Activated T-helper 2 cell treated with anti-CD3 and anti-CD28 coated beads, Interferon-gamma antibody, Interleukin-2, Interleukin-4, amounts not matched to agents 10 μg/mL and 5 μg/mL and 100 μg/mL, durations not matched to agents 14 hours and 24 hours and 36 hours (primary cell): ENCODE data around the gene RIC8B. TPM values are rescaled to one million over a fixed set of nuclear protein-coding genes. Genes with fewer than 3 reads are reported as not detected.
"Not testable (repeated sequence)": the region's sequence is repeated elsewhere in the genome, so short reads cannot be mapped to it uniquely, and the experiment has no call there.

Experiments
- DNase-seq: peaks from one replicate; pipeline ENCODE4 v3.0.0; 2021; ENCODE audit warnings: low spot score
- H3K27ac Mint-ChIP-seq: one replicate; pipeline ENCODE4 v1.8.0; 2021; ENCODE audit warnings: mixed read lengths
- H3K27me3 Mint-ChIP-seq: one replicate; pipeline ENCODE4 v1.8.0; 2021; ENCODE audit warnings: low read depth, mixed read lengths
- H3K36me3 Mint-ChIP-seq: one replicate; pipeline ENCODE4 v1.8.0; 2021; ENCODE audit warnings: low read depth, mixed read lengths
- H3K4me1 Mint-ChIP-seq: one replicate; pipeline ENCODE4 v1.8.0; 2021; ENCODE audit warnings: low read depth, mixed read lengths
- H3K4me3 Mint-ChIP-seq: one replicate; pipeline ENCODE4 v1.8.0; 2021; ENCODE audit warnings: low read depth, mild to moderate bottlenecking, moderate library complexity, mixed read lengths
- H3K9me3 Mint-ChIP-seq: one replicate; pipeline ENCODE4 v1.8.0; 2021; ENCODE audit warnings: mixed read lengths
- intact Hi-C: fragments of 100-400 bp; cut with micrococcal nuclease; formaldehyde crosslinking; loops from one replicate; pipeline ENCODE4 v1.15.1; 2023
- total RNA-seq: library from RNA; stranded (reverse); gene quantifications from 2 replicates; pipeline ENCODE4 v1.2.3, GENCODE V29; 2022

The RIC8B gene, protein sequence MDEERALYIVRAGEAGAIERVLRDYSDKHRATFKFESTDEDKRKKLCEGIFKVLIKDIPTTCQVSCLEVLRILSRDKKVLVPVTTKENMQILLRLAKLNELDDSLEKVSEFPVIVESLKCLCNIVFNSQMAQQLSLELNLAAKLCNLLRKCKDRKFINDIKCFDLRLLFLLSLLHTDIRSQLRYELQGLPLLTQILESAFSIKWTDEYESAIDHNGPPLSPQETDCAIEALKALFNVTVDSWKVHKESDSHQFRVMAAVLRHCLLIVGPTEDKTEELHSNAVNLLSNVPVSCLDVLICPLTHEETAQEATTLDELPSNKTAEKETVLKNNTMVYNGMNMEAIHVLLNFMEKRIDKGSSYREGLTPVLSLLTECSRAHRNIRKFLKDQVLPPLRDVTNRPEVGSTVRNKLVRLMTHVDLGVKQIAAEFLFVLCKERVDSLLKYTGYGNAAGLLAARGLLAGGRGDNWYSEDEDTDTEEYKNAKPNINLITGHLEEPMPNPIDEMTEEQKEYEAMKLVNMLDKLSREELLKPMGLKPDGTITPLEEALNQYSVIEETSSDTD
- 11.4 and 16.4 TPM in 2 replicates for total RNA-seq

DNA sequence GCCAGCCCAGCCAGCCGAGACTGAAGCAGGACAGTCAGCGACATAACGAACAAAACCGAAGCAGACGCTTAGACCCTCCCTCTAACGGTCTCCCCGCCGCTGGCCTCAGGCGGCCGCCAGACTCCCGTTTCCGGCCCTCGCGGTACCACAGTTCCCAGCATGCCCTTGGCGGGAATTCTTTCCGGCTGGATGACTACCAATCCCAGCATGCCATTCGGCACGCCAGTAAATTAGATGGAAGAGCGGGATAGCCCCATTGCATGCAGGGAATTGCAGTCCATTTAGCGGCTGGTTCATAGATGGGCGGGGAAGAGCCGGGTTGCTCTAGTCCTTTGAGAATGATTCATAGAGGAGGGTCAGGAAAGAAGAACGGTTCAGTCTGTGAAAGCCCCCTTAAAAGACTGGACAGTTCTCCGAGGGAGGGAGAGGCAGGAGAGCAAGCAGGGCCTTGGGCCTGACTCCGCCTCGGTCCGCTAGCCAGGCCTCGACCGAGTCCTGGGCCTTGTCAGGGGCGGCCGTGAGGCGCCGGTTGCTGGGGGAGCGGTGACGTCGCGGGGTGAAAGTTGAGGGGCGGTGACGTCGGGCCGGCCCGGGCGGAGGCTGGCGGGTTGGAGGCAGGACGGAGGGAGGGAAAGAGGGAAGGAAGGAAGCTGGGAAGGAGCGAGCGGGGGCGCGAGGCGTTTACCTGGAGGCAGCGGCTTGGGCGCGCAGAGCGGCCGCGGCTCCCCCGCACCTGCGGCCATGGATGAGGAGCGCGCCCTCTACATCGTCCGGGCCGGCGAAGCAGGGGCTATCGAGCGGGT is at the start of gene RIC8B:
RIC8B (plus strand) TSS at position 678 of the 803 bp plus-strand sequence; CDS start at position 742, 64 bp downstream.
- peak; percentile 76 for DNase-seq
- Mint-ChIP-seq H3K27ac (peak within 1 kb of the TSS; percentile 92), H3K4me1 (peaks cover 18% of the 10 kb centered on the region), H3K27me3 (peaks cover 5% of the 10 kb centered on the region), H3K36me3 (no peaks in the 10 kb centered on the region), H3K9me3 (no peaks in the 10 kb centered on the region), H3K4me3 (peak within 1 kb of the TSS; percentile 96)
- intact Hi-C loops = loop anchor here (1.0 to 10.0 kb wide), 4 partner anchors 141 to 419 kb away; partner anchors contain the start of genes CRY1, POLR3B and TMEM263

DNA sequence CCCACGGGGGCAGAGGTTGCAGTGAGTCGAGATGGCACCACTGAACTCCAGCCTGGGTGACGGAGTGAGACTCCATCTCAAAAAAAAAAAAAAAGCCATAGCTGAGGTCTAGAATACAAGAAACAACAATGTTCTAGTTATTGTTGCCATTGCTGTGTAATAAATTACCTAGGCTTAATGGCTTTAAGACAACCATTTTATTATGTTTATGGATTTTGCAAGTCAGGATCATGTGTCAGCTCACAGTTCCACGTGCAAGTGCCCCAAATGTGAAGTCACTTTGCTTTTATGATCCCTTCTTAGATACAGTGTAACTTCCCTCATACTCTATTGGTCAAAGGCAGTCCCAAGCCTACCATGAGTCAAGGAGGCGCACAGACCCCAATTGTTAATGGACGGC is 49.5 kb upstream of the RIC8B start:
- intact Hi-C loops = no loop called here
- DNase-seq = no peak

DNA sequence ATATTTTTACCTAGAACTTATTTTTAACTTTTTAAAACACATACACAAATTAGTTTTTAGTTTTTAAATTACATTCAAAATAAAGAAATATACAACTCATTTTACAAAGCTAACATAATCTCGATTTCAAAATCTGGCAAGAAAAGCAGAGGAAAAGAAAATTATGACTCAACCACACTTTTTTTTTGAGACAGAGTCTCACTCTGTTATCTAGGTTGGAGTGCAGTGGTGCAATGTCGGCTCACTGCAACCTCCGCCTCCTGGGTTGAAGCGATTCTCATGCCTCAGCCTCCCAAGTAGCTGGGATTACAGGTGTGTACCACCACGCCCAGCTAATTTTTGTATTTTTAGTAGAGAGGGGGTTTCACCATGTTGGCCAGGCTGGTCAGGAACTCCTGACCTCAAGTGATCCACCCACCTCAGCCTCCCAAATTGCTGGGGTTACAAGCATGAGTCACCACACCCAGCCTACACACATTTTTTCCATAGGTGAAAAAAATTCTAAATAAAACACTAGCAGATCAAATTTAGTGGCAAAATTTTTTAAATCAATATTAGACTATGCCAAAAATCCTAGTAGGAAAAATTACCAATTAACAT is 47.8 kb upstream of the RIC8B start:
- H3K4me3 Mint-ChIP-seq, H3K27ac Mint-ChIP-seq, H3K36me3 Mint-ChIP-seq, DNase-seq, H3K27me3 Mint-ChIP-seq, H3K4me1 Mint-ChIP-seq, intact Hi-C loops, H3K9me3 Mint-ChIP-seq: not testable (repeated sequence)

More for the DNA sequence above, 49.5 kb upstream of the RIC8B start:
- Mint-ChIP-seq H3K27ac (no peak overlapping the region), H3K27me3 (peaks cover 3% of the 10 kb centered on the region), H3K9me3 (no peaks in the 10 kb centered on the region), H3K4me3 (no peak overlapping the region), H3K36me3 (no peaks in the 10 kb centered on the region), H3K4me1 (peaks cover 4% of the 10 kb centered on the region)

- no peak overlapping the region for H3K4me3 Mint-ChIP-seq
- peaks cover 5% of the 10 kb centered on the region for H3K27me3 Mint-ChIP-seq
- no peak overlapping the region for H3K27ac Mint-ChIP-seq
- no peak for DNase-seq
- no peaks in the 10 kb centered on the region for H3K9me3 Mint-ChIP-seq
- peaks cover 4% of the 10 kb centered on the region for H3K4me1 Mint-ChIP-seq
- no peaks in the 10 kb centered on the region for H3K36me3 Mint-ChIP-seq
- intact Hi-C loops = no loop called here
Observed at GRCh38 chr12:106729611-106730010, 44.9 kb upstream of the RIC8B start.

- no peak overlapping the region for H3K4me3 Mint-ChIP-seq
- H3K9me3 Mint-ChIP-seq = no peaks in the 10 kb centered on the region
- no peaks in the 10 kb centered on the region for H3K4me1 Mint-ChIP-seq
- intact Hi-C loops = no loop called here
- DNase-seq = no peak
- H3K36me3 Mint-ChIP-seq = no peaks in the 10 kb centered on the region
- no peak overlapping the region for H3K27ac Mint-ChIP-seq
- H3K27me3 Mint-ChIP-seq = peaks cover 11% of the 10 kb centered on the region
Observed at GRCh38 chr12:106732890-106733289, 41.6 kb upstream of the RIC8B start.

GRCh38 chr12:106733660-106734059 is 40.8 kb upstream of the RIC8B start:
- no peaks in the 10 kb centered on the region for H3K4me1 Mint-ChIP-seq
- H3K27me3 Mint-ChIP-seq = peaks cover 15% of the 10 kb centered on the region
- H3K27ac Mint-ChIP-seq = no peak overlapping the region
- H3K36me3 Mint-ChIP-seq = no peaks in the 10 kb centered on the region
- no peak overlapping the region for H3K4me3 Mint-ChIP-seq
- DNase-seq = no peak
- intact Hi-C loops = no loop called here
- no peaks in the 10 kb centered on the region for H3K9me3 Mint-ChIP-seq

GRCh38 chr12:106736051-106736957 is 38.2 kb upstream of the RIC8B start:
- no peak for DNase-seq

GRCh38 chr12:106739318-106739717 is 35.2 kb upstream of the RIC8B start:
- no peak for DNase-seq
- Mint-ChIP-seq H3K27me3 (peaks cover 33% of the 10 kb centered on the region), H3K4me1 (no peaks in the 10 kb centered on the region), H3K9me3 (no peaks in the 10 kb centered on the region), H3K27ac (no peak overlapping the region), H3K36me3 (no peaks in the 10 kb centered on the region), H3K4me3 (no peak overlapping the region)
- intact Hi-C loops = no loop called here

More at GRCh38 chr12:106736051-106736957, 38.2 kb upstream of the RIC8B start:
- no peak overlapping the region for H3K4me3 Mint-ChIP-seq
- peaks cover 21% of the 10 kb centered on the region for H3K27me3 Mint-ChIP-seq
- H3K9me3 Mint-ChIP-seq = no peaks in the 10 kb centered on the region
- no peaks in the 10 kb centered on the region for H3K36me3 Mint-ChIP-seq
- H3K27ac Mint-ChIP-seq = no peak overlapping the region
- intact Hi-C loops = no loop called here
- H3K4me1 Mint-ChIP-seq = no peaks in the 10 kb centered on the region

DNA sequence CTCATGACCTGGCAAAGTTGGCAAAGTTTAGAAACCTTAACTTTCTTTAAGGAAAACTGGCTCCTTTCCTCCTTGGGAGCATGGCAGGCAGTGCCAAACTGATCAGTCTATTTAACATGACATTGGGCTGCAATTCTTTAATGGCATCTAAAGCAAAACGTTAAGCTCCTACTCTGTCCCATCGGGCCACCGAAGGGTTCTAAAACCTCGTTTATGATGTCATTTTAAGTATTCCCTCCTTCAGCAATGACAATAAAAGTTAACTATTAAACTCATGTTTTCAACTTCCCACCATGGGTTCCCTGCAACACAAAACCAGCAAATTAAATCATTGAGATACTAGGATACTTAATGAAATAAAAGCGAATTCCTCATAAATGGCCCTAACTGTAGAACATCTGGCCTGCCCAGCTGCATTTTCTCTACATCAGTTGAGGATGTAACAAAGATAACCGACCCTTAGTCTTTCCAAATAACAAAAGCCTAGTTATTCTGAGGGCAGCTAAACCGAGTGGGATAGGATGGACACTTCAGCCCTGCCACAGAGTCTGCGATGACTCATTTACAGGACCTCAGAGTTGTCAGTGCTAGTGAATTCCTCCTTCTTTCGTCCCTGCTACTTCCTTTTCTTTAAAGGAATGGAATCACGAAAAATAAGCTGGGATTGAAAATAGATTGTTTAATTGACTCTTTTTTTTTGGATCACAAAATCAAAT is 34.5 kb upstream of the RIC8B start:
- Mint-ChIP-seq H3K9me3 (no peaks in the 10 kb centered on the region), H3K27me3 (peaks cover 36% of the 10 kb centered on the region), H3K4me3 (no peak overlapping the region), H3K36me3 (no peaks in the 10 kb centered on the region), H3K27ac (no peak overlapping the region), H3K4me1 (no peaks in the 10 kb centered on the region)
- intact Hi-C loops = no loop called here
- DNase-seq = no peak

DNA sequence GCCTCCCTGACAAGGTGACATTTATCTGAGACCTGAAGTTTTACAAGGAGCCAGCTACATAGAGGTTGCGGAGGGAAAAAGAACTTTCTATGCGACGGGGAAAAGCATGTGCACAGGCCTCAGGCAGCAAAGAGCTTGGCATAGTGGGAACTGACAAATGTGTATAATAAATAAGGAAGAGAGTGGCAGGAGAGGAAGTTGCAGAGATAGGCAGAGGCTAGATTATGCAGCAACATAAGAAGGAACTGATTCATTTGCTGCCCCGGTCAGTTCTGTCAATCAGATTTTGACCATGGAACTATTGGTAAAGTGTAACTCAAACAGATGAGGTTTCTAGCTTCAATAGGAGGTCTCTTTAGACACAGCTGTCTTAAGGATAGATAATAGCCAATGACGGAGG is 33.7 kb upstream of the RIC8B start:
- no peaks in the 10 kb centered on the region for H3K4me1 Mint-ChIP-seq
- intact Hi-C loops = no loop called here

DNA sequence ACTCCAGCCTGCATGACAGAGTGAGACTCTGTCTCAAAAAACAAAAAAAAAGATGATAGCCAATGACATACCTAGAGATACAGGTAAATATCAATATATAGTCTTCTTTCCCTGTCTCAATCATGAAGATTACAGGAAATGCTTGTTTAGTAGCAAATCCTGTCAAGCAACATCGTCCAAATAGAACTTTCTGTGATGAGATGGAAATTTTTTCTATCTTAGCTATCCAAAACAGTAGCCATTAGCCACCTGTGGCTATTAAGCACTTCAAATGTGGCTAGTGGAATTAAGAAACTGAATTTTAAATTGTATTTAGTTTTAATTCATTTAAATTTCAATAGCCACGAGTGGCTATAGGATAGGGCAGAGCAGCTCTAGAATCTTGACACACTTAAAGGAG is 33.2 kb upstream of the RIC8B start:
- no peak overlapping the region for H3K4me3 Mint-ChIP-seq
- no peaks in the 10 kb centered on the region for H3K36me3 Mint-ChIP-seq
- peaks cover 35% of the 10 kb centered on the region for H3K27me3 Mint-ChIP-seq
- H3K4me1 Mint-ChIP-seq = no peaks in the 10 kb centered on the region
- no peak for DNase-seq
- no peaks in the 10 kb centered on the region for H3K9me3 Mint-ChIP-seq
- intact Hi-C loops = no loop called here
- no peak overlapping the region for H3K27ac Mint-ChIP-seq

More for the DNA sequence above, 33.7 kb upstream of the RIC8B start:
- no peak for DNase-seq
- no peak overlapping the region for H3K27ac Mint-ChIP-seq
- H3K9me3 Mint-ChIP-seq = no peaks in the 10 kb centered on the region
- H3K4me3 Mint-ChIP-seq = no peak overlapping the region
- H3K36me3 Mint-ChIP-seq = no peaks in the 10 kb centered on the region
- H3K27me3 Mint-ChIP-seq = peaks cover 35% of the 10 kb centered on the region
